Fibroblast of pulmonary artery (primary cell): Measurements from ENCODE around the gene HOXC4.

Experiments used
- DNase-seq: peaks from one replicate; pipeline ENCODE4 v3.0.0-alpha.2; 2010; ENCODE audit warnings: low read depth
- H3K4me3 ChIP-seq: replicated peaks from 2 replicates; pipeline ENCODE4 v1.5.1; 2011; ENCODE audit warnings: low read depth, mild to moderate bottlenecking, control low read depth, low read length, moderate library complexity
- TF ChIP-seq, protein P1 (sequence below): IDR thresholded peaks from 2 replicates; pipeline ENCODE4 v1.5.1; 2011; ENCODE audit warnings: mild to moderate bottlenecking, control low read depth, low read length, inconsistent platforms; ENCODE audit errors: missing control alignments

HOXC4 gene

DNA sequence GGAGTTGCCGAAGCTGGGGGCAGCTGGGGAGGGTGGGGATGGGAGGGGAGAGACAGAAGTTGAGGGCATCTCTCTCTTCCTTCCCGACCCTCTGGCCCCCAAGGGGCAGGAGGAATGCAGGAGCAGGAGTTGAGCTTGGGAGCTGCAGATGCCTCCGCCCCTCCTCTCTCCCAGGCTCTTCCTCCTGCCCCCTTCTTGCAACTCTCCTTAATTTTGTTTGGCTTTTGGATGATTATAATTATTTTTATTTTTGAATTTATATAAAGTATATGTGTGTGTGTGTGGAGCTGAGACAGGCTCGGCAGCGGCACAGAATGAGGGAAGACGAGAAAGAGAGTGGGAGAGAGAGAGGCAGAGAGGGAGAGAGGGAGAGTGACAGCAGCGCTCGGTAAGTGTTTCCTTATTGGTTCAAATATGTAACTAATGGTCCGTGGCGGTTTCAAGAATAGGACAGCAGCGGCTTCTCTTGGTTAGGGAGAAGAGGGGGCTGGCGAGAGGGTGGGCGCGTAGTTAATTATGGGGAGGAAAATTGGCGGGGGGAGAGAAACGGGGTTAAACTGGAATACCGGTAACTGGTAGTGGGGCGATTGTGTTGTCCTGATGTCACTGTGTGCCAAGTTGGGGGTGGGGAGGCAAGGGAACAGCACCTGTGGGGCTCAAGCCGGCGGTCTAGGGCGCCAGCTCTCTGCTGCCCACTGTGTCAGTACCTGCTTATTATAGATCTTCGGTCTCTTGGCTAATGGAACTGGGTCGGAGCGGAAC lies 36.4 kb upstream of the HOXC4 start:
- TF ChIP-seq, protein P1, sequence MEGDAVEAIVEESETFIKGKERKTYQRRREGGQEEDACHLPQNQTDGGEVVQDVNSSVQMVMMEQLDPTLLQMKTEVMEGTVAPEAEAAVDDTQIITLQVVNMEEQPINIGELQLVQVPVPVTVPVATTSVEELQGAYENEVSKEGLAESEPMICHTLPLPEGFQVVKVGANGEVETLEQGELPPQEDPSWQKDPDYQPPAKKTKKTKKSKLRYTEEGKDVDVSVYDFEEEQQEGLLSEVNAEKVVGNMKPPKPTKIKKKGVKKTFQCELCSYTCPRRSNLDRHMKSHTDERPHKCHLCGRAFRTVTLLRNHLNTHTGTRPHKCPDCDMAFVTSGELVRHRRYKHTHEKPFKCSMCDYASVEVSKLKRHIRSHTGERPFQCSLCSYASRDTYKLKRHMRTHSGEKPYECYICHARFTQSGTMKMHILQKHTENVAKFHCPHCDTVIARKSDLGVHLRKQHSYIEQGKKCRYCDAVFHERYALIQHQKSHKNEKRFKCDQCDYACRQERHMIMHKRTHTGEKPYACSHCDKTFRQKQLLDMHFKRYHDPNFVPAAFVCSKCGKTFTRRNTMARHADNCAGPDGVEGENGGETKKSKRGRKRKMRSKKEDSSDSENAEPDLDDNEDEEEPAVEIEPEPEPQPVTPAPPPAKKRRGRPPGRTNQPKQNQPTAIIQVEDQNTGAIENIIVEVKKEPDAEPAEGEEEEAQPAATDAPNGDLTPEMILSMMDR, result no peak
- DNase-seq, result no peak

DNA sequence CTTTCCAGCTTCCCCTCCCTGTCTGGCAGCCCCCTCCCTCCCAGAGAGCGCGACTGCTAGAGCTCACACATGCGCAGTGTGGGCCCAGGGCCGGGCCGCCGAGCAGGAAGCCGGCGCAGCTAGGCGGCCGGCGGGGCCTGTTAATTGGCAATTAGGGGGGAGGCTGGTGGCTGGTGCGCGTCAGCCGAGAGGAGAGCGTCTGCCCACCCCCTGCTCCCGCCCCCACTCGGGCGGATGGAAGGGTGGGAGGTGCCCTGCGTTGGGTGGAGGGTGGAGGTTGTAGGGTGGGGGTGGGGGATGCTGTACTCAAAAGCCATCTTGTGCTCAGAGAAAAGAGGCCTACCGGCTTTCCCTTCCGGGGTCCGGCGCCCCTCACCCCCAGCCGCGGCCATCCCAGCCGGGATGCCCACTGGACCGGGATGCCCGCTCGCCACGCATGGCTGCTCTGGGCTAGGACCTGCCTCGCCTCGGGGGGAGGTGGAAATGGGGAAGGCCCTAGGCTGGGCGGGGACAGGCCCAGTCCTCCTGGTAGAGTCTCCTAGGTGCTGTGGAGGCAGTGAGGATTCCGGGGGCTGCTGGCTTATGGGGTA lies 35.7 kb upstream of the HOXC4 start:
- H3K4me3 ChIP-seq, result peak overlapping the region; percentile 37
- peak; percentile 29 for DNase-seq
- TF ChIP-seq, protein P1, result no peak

More for the DNA sequence above, 36.4 kb upstream of the HOXC4 start:
- peak overlapping the region; percentile 37 for H3K4me3 ChIP-seq

DNA sequence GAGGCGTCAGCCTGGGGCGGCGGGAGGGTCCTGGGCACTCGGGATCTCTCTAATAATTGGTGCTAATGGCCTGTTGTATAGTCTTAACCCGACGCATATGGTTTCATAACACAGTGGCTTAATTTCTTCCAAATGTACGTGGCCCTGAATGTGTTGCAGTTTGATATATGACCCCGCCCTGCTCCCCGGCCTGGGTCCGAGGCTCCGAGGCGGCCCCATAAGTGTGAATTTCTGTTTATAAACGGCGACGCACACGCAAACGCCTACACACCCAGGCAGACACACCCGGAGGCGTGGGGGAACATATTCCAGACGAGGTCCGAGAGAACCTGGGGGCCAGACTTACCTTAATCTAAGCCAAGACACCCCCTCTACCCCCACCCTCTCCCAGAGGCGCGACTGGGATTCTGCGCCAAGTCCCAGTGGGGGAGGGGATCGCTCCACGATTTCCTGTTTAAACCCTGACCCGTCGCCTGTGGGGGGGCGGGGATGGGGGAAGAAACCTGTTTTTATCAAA lies 35.1 kb upstream of the HOXC4 start:
- H3K4me3 ChIP-seq, result no peak overlapping the region
- DNase-seq, result no peak

DNA sequence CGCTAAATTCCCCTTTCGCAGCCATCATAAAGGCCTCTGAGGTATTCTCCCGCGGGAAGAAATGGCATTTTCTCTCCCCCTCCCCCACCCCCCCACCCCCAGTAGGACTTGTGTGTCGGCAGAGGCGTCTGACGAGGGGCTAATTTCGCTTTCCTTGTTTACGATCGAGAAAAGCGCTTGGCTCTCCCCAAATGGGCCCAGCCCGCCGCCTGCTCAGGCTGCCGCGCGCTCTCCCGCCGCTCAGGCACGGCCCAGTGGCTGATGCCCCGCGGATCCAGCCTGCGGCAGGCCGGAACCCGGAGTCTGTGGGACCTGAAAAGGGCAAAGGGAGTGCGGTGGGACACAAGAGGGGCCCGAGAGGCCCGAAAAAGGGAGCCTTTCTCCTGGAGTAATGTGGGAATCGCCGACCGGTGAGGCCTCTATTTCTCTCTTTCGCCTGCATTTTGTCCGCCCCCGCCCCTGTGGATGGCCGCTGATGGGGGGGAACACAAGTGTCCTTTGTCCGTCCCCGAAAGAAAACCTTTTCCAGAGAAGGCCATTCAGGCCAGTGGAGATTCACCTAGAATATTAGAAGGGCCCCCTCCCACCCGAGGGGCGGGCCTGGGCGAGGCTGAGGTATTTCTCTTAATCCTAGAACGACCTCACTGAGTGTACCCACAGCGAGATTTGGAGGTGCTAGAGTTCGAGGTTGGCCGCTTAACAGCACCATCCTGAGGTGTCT lies 34.4 kb upstream of the HOXC4 start:
- TF ChIP-seq, protein P1, result no peak
- DNase-seq, result no peak
- H3K4me3 ChIP-seq, result no peak overlapping the region

More for the DNA sequence above, 35.1 kb upstream of the HOXC4 start:
- TF ChIP-seq, protein P1, result no peak

DNA sequence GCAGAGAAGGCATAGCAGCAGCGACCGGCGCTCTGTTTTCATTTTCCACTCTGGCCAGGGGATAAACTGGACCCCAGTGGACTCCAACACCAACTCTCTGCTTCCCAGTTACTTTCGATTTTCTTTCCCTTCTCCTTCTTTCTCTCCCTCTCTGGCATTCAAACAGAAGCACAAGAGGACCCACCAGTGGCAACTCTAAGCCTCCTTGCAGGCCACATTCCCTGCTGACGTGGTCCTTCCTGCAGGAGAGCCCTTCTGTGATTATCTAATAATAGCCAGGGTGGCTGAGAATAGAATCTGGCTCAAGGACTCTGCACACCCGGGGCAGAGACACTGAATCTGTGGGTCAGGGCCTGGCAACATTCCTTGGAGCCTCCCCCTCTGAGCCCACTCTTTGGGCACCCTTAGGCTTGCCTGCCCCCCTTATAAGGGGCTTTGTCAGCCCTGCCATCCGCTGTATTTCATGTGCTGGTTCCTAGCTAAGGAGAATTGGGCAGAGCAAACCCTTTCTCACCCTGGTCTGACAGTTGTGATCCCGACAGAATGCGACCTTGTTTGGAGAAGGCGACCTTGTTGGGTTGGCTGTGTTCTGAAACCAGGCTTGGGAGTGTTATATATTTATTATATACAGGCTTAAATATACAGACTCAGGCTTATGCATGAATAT lies 33.6 kb upstream of the HOXC4 start:
- no peak for DNase-seq
- H3K4me3 ChIP-seq, result no peak overlapping the region
- TF ChIP-seq, protein P1, result no peak

DNA sequence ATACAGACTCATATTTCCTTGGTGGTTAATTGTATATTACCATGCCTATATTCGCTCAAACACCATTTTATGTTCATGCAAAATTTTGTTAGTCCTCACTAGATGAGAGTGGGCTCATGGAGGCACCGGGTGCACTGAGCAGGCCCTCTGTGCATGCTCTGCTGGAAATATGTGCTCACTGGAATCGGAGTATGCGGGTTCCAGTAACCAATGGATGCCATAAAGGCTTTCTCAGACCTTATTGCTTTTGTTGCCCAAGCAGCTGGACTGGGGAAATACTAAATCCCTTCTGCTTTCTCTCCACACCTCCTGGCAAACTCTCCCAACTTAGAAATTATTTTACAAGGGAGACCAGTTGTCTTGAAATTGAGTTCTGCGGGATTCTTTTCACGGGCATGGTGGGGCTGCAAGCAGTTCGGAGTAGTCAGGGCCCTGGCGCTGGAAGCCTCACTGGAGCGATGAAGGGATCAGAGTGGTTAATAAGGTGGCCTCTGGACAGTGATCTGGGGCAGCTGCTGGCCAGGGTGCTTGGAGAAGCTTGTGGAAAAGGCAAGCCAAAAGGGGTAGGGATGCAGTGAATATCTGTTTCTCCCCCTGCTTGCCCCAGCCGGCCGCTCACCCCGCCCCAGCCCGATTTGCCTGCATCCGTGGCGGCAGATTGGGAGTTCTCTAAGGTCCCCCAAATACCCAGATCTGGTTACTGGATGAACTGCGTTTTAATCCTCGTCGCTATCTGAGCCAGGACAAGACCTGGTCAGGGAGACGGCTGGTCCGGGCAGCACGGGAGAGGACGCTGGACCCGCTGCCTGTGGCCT lies 32.8 kb upstream of the HOXC4 start:
- TF ChIP-seq, protein P1, result no peak
- H3K4me3 ChIP-seq, result no peak overlapping the region
- DNase-seq, result no peak
